PC-3 (cell line): ENCODE data around the gene IL13. TPM values are rescaled to one million over a fixed set of nuclear protein-coding genes. Genes with fewer than 3 reads are reported as not detected.
"Not testable (repeated sequence)": the region's sequence is repeated elsewhere in the genome, so short reads cannot be mapped to it uniquely, and the experiment has no call there.

Source experiments
- ATAC-seq: fragments of 200-7000 bp; cut with Tn5 transposase; 2 replicates; pipeline ENCODE4 v1.9.1; 2020; ENCODE audit warnings: mild to moderate bottlenecking, moderate library complexity
- BruUV-seq: library from RNA; stranded (reverse); fragments of 400-500 nt; replicated peaks from 2 replicates; lab custom pipeline; 2021; lab: Mats Ljungman, UMichigan
- CTCF ChIA-PET: fragments of 300-600 bp; sonication (Branson Sonifier 250); formaldehyde crosslinking; loops from one replicate; lab custom pipeline; 2022; ENCODE audit warnings: antibody characterized with exemption; lab: Charles Lee
- POLR2A ChIA-PET: fragments of 300-600 bp; sonication (Branson Sonifier 250); formaldehyde crosslinking; loops from one replicate; lab custom pipeline; 2022; ENCODE audit warnings: antibody characterized with exemption; ENCODE audit not compliant: unreplicated experiment; lab: Charles Lee
- DNase-seq: peaks from one replicate; pipeline ENCODE4 v3.0.0-alpha.2; 2015
- H2AFZ ChIP-seq: fragments of 300-600 bp; sonication (generic); 2 replicates; pipeline ENCODE4 v1.6.0; 2016; ENCODE audit warnings: antibody characterized with exemption, low read length
- H3F3A ChIP-seq: fragments of 300-600 bp; sonication (generic); one replicate; pipeline ENCODE4 v1.6.0; 2017; ENCODE audit warnings: antibody characterized with exemption, low read length, control low read depth, mild to moderate bottlenecking; ENCODE audit not compliant: unreplicated experiment
- H3K27ac ChIP-seq: fragments of 300-600 bp; sonication (generic); 2 replicates; pipeline ENCODE4 v1.5.1; 2016; ENCODE audit warnings: mild to moderate bottlenecking, low read length
- H3K27me3 ChIP-seq: fragments of 300-600 bp; sonication (generic); 2 replicates; pipeline ENCODE4 v1.6.1; 2016; ENCODE audit warnings: low read length, mixed read lengths
- H3K36me3 ChIP-seq: fragments of 300-600 bp; sonication (generic); 2 replicates; pipeline ENCODE4 v1.6.1; 2016; ENCODE audit warnings: low read depth, mixed run types, low read length, mixed read lengths
- H3K4me1 ChIP-seq: fragments of 300-600 bp; sonication (generic); 2 replicates; pipeline ENCODE4 v1.5.1; 2016; ENCODE audit warnings: low read length; ENCODE audit not compliant: insufficient read depth
- H3K4me2 ChIP-seq: fragments of 300-600 bp; sonication (generic); 2 replicates; pipeline ENCODE4 v1.6.0; 2016; ENCODE audit warnings: low read length
- H3K4me3 ChIP-seq: fragments of 300-600 bp; sonication (generic); 2 replicates; pipeline ENCODE4 v1.5.1; 2016; ENCODE audit warnings: mild to moderate bottlenecking, low read length, mixed read lengths
- H3K79me2 ChIP-seq: fragments of 300-600 bp; sonication (generic); 2 replicates; pipeline ENCODE4 v1.6.1; 2017; ENCODE audit warnings: low read length, mixed read lengths
- H3K9ac ChIP-seq: fragments of 300-600 bp; sonication (generic); 2 replicates; pipeline ENCODE4 v1.6.0; 2016; ENCODE audit warnings: mild to moderate bottlenecking, low read length
- H3K9me2 ChIP-seq: fragments of 300-600 bp; sonication (generic); replicated peaks from 2 replicates; pipeline ENCODE4 v1.6.1; 2016; ENCODE audit warnings: mixed run types, low read length, mixed read lengths
- H3K9me3 ChIP-seq: fragments of 300-600 bp; sonication (generic); 2 replicates; pipeline ENCODE4 v1.6.1; 2016; ENCODE audit warnings: low read length, mixed read lengths
- H4K20me1 ChIP-seq: fragments of 300-600 bp; sonication (generic); 2 replicates; pipeline ENCODE4 v1.6.1; 2016; ENCODE audit warnings: low read length, mixed read lengths
- CTCF ChIP-seq: fragments of 300-600 bp; sonication (generic); conservative IDR thresholded peaks from 2 replicates; pipeline ENCODE4 v1.5.1; 2017; ENCODE audit warnings: antibody characterized with exemption, low read depth, mild to moderate bottlenecking, low read length
- EZH2 ChIP-seq: fragments of 300-600 bp; sonication (generic); IDR thresholded peaks from one replicate; pipeline ENCODE4 v1.6.1; 2017; ENCODE audit warnings: antibody characterized with exemption, mild to moderate bottlenecking, low read length; ENCODE audit not compliant: unreplicated experiment
- EZH2phosphoT487 ChIP-seq: fragments of 300-600 bp; sonication (generic); IDR thresholded peaks from 2 replicates; pipeline ENCODE4 v1.6.1; 2018; ENCODE audit warnings: mild to moderate bottlenecking, antibody characterized with exemption, low read length, borderline replicate concordance
- intact Hi-C: fragments of 100-400 bp; cut with micrococcal nuclease; formaldehyde crosslinking; loops from 2 replicates; pipeline ENCODE4 v1.9.0; 2023
- total RNA-seq: library from RNA; depleted of rRNA; stranded (reverse); fragments of >200 nt; gene quantifications from 2 replicates; pipeline ENCODE4 v1.2.3, GENCODE V29; 2014

The IL13 gene
- total RNA-seq, 1 experiment from 2014 or later, result not detected

- no peak overlapping the region for H3K4me2 ChIP-seq
- H3K27me3 ChIP-seq, result no peaks in the 10 kb centered on the region
- no peak overlapping the region for H3K27ac ChIP-seq
- no peaks in the 10 kb centered on the region for H3K4me1 ChIP-seq
- intact Hi-C loops, result no loop called here
- no peaks in the 10 kb centered on the region for H3K36me3 ChIP-seq
- no peaks in the 10 kb centered on the region for H3K9me3 ChIP-seq
- no peak overlapping the region for H3K4me3 ChIP-seq
- H4K20me1 ChIP-seq, result no peaks in the 10 kb centered on the region
- H3F3A ChIP-seq, result no peaks in the 10 kb centered on the region
- no peak overlapping the region for H2AFZ ChIP-seq
- ChIA-PET CTCF (no interaction called here), POLR2A (no interaction called here)
- no peak for ATAC-seq
- DNase-seq, result no peak
- no peaks in the 10 kb centered on the region for H3K79me2 ChIP-seq
- TF ChIP-seq EZH2phosphoT487, result no peak
- TF ChIP-seq EZH2, result no peak
- no peak for TF ChIP-seq CTCF
- no TSS peak for BruUV-seq
- H3K9ac ChIP-seq, result no peak overlapping the region
- H3K9me2 ChIP-seq, result no peaks in the 10 kb centered on the region
Measured at GRCh38 chr5:132628814-132629213, 29.2 kb upstream of the IL13 start.

DNA sequence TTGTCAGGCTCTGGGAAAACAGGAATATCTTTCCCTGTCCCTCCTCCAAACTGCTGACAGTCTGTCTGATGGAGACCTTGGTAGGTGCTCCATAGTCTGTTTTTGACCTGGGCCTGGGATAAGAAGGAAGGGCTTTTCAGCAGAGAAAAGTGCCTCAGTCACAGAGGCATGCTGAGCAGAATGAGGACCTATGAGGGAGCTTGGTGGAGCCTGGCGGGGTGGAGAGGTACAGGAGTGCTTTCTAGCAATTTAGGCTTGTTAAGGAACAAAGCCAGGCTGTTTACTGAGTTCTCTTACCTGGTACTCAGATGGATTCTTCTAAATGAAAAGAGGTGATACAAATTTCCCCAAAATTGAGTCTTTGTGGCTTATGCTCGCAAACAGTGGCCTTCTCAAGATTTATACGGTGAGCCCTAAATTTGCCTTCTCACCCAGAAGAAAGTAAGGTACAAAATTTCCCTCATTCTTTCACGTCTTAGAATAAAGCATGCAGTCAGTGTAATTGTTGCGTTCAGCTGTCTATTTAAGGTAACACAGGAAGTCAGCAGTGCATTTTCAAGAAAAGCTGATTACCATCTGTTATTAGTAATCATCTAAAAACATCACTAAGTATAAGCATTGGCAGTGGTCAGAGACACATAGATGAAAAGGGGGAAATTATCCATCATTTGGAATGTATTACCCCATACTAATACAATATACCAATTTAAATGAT lies 28.6 kb upstream of the IL13 start:
- POLR2A ChIA-PET, result no interaction called here
- no peak overlapping the region for H3K27ac ChIP-seq

GRCh38 chr5:132633587-132633986 lies 24.4 kb upstream of the IL13 start:
- H3K27me3 ChIP-seq, intact Hi-C loops, H3K4me2 ChIP-seq, H3K79me2 ChIP-seq, H3K9ac ChIP-seq, H3K4me1 ChIP-seq, BruUV-seq, POLR2A ChIA-PET, H3K9me2 ChIP-seq, H2AFZ ChIP-seq, H3K9me3 ChIP-seq, H3F3A ChIP-seq, DNase-seq, H3K4me3 ChIP-seq, H4K20me1 ChIP-seq, ATAC-seq, H3K27ac ChIP-seq, H3K36me3 ChIP-seq: not testable (repeated sequence)
- CTCF ChIA-PET, result interaction anchor here (0.6 kb wide), 1 partner anchor 155 kb away, joined by 3 read pairs; no protein-coding TSS in a partner anchor

More for the DNA sequence above, 28.6 kb upstream of the IL13 start:
- Histone ChIP-seq H3K79me2 (no peaks in the 10 kb centered on the region), H3K9me3 (no peaks in the 10 kb centered on the region), H3K9me2 (no peaks in the 10 kb centered on the region), H3K4me3 (no peak overlapping the region), H3K9ac (no peak overlapping the region), H3F3A (no peaks in the 10 kb centered on the region), H4K20me1 (no peaks in the 10 kb centered on the region), H3K4me2 (no peak overlapping the region), H3K27me3 (no peaks in the 10 kb centered on the region), H2AFZ (no peak overlapping the region), H3K36me3 (no peaks in the 10 kb centered on the region), H3K4me1 (no peaks in the 10 kb centered on the region)
- CTCF ChIA-PET, result no interaction called here
- ATAC-seq, result no peak
- no peak for DNase-seq
- TF ChIP-seq CTCF (no peak), EZH2phosphoT487 (no peak), EZH2 (no peak)
- BruUV-seq, result no TSS peak
- intact Hi-C loops, result no loop called here
